GM21576 (cell line): ENCODE results near the gene CBLB.

Experiments
- ATAC-seq: cut with Tn5 transposase; IDR thresholded peaks from one replicate; pipeline ENCODE4 v1.9.1; 2021; ENCODE audit warnings: mild to moderate bottlenecking, moderate library complexity; ENCODE audit not compliant: unreplicated experiment

CBLB gene

DNA sequence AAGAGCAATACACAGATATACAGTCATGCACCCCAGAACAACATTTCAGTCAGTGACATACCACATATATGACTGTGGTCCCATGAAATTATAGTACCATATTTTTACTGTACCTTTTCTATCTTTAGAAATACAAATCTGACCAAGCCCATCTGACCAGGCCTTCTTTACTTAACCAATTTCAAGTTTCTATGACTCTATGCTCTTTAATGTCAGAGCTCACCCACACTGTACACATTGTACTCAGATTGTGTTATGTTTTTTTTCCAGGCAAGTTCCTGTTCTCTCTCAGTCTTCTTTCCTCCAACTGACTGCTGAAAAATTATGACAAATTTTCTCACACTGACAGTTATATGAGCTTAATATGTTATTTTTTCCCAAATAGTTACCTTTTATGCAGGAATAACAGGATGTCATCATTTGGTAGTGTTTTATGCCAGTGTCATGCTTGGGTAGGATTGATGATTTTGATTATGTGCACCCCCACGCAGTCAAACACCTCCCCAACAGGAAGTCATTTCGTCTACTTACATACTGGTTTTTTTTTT is 8.0 kb upstream of the CBLB start:
- peak; percentile 52 for ATAC-seq

DNA sequence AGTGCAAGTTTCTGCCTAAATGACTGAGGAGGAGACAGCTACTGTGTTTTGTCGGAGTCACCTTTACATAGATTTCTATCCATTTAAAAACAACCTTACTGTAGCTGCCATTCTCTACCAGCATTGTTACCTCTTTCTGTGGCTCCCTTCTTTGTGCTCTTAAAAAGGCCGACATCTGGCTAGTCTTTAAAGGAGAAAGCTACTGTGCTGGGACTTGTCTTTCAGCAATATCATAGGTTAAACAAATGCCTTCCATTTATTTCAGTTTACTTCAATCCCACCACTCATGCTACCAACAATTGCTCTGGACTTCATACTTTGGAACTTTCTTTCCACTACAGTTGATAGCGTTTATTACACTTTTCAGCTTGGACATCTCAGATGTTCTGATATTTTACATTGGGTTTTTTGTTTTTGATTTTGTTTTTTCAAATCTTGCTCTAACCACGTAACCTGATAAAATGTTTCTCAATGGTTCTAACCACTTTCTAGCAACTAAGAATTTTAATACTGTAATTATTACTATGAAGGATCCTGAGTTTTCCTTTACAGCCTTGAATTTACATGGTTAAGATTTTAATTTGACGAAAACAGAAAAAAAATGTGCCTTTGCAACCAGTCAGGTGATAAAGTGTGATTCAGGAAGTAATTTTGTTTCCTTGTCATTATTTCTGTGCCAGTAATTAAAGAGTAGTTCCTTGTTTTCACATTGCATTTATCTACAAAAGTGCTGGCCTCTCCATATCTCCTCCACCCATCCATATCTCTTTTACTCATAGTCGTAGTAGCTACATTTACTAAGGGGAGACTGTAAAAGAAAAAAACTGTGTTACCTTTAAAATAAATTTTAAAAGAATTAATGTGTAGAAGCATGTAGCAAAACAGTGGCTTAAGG is 1.3 kb upstream of the CBLB start:
- ATAC-seq = no peak

DNA sequence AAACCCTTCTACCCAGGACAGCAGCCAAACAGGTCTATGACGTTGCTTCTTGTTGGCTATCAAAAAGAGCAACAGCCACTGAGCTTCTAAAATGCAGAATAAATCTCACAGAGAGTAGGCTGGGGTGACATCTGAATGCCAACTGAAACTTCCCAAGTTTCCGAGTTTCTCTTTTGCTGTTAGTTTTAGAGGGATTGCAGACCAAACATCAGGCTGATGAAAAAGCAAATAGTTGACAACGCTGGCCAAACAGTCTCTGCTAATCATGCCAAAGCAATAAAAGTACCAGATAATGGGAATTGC is 670 bp upstream of the CBLB start:
- no peak for ATAC-seq

DNA sequence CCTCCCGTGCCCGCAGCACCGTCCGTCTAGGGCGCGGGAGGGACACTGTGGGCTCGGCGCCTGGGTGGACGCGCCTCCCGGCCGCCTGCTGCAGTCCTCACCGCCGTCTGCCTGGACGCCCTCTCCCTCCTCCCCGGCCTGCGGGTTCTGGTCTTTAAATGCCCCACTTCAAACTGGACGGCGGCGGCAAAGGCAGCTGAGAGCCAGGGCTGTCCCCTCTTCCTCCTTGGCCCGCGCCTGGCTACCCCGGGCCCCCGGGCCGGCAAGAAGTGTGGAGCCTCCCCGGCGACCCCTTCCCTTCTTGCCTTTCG is 426 bp downstream of the CBLB start:
- peak; percentile 4 for ATAC-seq

DNA sequence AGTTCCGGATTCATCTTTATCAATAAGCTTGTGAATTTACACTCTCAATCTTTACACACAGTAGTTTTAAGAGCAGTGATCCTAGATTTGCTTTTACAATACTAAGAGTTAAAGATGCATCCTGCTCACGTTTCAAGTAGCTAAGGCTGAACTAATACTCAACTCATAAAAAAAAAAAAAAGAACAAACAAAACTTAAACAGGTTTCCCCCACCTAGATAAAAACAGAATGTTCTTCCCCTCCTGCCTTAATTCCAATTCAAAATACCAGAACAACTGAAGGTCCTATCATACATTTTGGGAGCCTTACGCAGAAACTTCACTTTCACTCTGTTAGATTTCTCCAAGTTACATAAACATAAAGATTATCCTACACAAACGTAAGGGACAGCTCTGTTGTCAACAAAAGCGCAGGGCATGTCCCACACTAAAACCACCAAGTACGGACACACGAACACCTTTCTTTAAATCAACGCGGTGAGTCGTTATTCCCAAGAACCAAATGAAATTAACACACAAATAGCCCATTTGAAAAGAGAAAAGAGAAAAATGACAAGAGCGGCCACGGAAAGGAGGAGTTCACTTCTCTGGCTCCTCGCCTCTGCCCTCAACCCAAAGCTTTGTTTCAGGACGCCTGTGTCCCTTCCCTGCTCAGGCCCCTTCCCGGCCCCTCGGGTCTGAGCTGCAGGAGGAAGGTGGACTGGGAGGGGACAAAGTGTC is 941 bp downstream of the CBLB start:
- no peak for ATAC-seq

GRCh38 chr3:105866656-105867653 is 1.9 kb downstream of the CBLB start:
- peak; percentile 31 for ATAC-seq

GRCh38 chr3:105865867-105866350 is 2.9 kb downstream of the CBLB start:
- ATAC-seq = no peak

- no peak for ATAC-seq
These were observed 3.7 kb downstream of the CBLB start for GRCh38 chr3:105865016-105865623.

- no peak for ATAC-seq
These were observed 4.6 kb downstream of the CBLB start for GRCh38 chr3:105864212-105864611.

- ATAC-seq = no peak
These were observed 5.2 kb downstream of the CBLB start for GRCh38 chr3:105863608-105864007.

DNA sequence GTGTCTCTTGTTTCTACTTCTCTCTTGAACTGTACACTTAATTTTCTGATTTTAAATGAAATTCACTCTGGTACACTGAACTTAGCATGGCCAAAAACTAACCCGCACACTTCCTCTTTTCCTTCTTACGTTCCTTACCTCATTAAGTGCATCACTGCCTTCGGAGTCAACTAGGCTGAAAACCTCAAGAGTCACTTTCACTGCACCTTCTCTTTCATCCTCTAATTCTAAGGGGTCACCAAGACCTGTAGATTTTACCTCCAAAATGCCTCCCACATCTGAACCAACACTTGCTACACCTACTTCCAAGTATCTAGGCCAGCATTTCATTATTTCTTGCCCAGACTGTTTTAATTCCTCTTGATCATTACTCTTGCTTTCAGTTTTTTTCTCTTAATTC is 6.6 kb downstream of the CBLB start:
- peak; percentile 60 for ATAC-seq

DNA sequence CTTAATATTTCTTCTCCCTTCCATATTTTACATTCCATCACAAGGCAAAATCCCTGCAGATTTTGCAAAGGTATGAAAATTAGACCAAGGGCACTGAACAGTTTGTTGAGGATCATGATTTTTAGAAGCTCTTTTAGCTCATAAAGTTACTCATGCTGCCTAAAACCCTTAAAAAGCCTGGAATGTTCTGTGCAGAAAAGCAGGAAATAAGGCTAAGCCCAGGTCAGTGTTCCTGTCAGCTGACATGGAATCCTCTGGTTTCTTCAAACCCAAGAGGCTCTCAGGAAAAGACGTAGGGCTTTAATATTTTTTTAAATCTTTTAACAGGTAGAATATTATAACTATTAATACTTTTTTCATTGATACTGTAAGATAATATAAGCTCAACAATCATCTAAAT is 8.2 kb downstream of the CBLB start:
- no peak for ATAC-seq

DNA sequence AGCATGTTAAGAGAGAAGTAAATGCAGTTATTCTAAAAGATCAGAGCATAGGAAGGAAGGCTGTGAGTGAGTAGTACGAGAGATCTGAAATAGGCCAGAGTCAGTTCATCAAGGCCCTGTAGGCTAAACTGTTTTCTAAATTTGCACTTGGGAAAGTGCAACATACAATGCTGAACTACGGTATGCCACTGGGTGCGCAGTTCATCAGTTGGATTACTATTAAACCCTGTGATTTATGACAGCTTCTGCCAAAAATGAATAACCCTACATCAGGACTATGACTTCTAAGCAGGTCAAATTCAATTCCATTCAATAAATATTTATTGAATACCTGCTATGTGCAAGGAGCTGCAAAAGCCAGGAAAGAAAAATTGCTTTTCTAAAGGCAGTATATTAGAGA is 10.8 kb downstream of the CBLB start:
- no peak for ATAC-seq

DNA sequence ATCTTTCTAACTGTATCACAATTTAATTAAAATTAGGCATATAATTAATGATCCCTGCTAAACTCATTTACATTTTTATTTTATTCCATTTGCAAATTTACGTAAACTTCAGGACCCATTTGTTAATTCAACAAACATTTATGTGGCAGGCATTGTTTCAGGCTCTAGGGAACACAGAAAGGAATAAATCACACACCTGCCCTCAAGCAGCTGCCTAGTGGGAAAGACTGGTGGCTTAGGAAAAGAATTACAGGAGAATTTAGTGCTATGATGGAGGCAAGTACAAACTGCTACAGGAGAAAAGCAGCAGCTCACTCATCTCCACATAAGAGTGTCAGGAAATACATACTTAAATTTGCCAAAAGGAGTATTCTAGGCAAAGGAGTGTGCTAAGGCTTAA is 11.2 kb downstream of the CBLB start:
- no peak for ATAC-seq

DNA sequence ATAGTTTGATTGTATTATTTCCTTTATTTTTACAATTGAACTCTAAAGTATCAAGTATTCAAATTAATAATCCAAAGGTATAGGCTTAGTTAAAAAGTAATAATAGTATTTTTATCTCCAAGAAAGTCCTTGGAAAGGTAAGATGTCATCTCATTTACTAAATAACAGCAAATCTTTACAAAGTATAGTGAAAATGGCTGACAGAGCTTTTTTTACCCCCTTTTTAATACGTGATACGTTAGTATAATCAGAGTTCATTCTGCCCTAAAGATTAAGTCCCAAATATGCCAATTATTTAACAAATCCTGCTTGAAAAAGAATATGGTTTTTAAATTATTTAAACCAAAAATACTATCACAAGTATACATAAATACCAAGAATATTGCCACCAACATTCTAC is 12.2 kb downstream of the CBLB start:
- no peak for ATAC-seq

- peak; percentile 97 for ATAC-seq
These were observed 14.9 kb downstream of the CBLB start for GRCh38 chr3:105853801-105854432.

- ATAC-seq = no peak
These were observed 17.2 kb downstream of the CBLB start for GRCh38 chr3:105851582-105851981.

GRCh38 chr3:105851176-105851575 is 17.6 kb downstream of the CBLB start:
- ATAC-seq = no peak

- ATAC-seq = no peak
These were observed 18.2 kb downstream of the CBLB start for GRCh38 chr3:105850593-105850992.

DNA sequence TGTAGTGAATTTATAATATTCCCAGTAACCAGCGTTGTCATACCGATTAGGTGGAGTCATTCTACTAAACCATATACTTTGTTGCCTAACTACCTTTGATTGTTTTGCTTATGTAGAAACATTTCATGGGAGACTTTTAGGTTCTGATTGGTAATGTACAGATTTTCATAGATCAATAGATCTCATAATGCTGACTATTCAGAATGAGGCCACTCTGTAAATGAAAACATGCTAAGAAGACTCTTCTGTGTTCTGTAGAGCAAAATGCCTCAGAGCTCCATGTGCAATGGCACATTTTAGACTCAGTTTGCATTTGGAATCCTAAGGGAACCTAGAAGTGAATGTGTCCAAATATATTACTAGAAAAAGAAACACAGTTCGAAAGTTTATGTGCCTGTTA is 20.0 kb downstream of the CBLB start:
- no peak for ATAC-seq
